Ishikawa (cell line): ENCODE measurements around the gene DTX1.

Source experiments
- CEBPB ChIP-seq: IDR thresholded peaks from 2 replicates; pipeline ENCODE4 v1.6.1; 2012
- CREB1 ChIP-seq: IDR thresholded peaks from 2 replicates; pipeline ENCODE4 v1.6.1; 2012; ENCODE audit warnings: low read depth
- EGR1 ChIP-seq: IDR thresholded peaks from 2 replicates; pipeline ENCODE4 v1.6.1; 2012
- EP300 ChIP-seq: IDR thresholded peaks from 2 replicates; pipeline ENCODE4 v1.6.1; 2012; ENCODE audit warnings: borderline replicate concordance
- FOXM1 ChIP-seq: IDR thresholded peaks from 2 replicates; pipeline ENCODE4 v1.6.1; 2012; ENCODE audit warnings: low read depth, borderline replicate concordance
- MAX ChIP-seq: IDR thresholded peaks from 2 replicates; pipeline ENCODE4 v1.6.1; 2012
- NFIC ChIP-seq: IDR thresholded peaks from 2 replicates; pipeline ENCODE4 v1.6.1; 2012
- RAD21 ChIP-seq: IDR thresholded peaks from 2 replicates; pipeline ENCODE4 v1.6.1; 2012; ENCODE audit warnings: low read depth
- REST ChIP-seq: IDR thresholded peaks from 2 replicates; pipeline ENCODE4 v1.6.1; 2012; ENCODE audit warnings: low read depth, mild to moderate bottlenecking
- TAF1 ChIP-seq: IDR thresholded peaks from 2 replicates; pipeline ENCODE4 v1.6.1; 2012; ENCODE audit warnings: low read depth, mild to moderate bottlenecking
- TCF12 ChIP-seq: IDR thresholded peaks from 2 replicates; pipeline ENCODE4 v1.6.1; 2012; ENCODE audit warnings: low read depth
- TEAD4 ChIP-seq: IDR thresholded peaks from 2 replicates; pipeline ENCODE4 v1.6.1; 2012
- YY1 ChIP-seq: IDR thresholded peaks from 2 replicates; pipeline ENCODE4 v1.6.1; 2012; ENCODE audit warnings: low read depth
- ZBTB7A ChIP-seq: IDR thresholded peaks from 2 replicates; pipeline ENCODE4 v1.6.1; 2012; ENCODE audit warnings: low read depth
- TF ChIP-seq, protein P1 (sequence below): IDR thresholded peaks from 2 replicates; pipeline ENCODE4 v1.6.1; 2012

The DTX1 gene

GRCh38 chr12:113142886-113143332 is 86.4 kb downstream of the DTX1 start:
- no peak for TF ChIP-seq MAX
- TF ChIP-seq TEAD4: no peak
- TF ChIP-seq NFIC: no peak
- no peak for TF ChIP-seq RAD21
- no peak for TF ChIP-seq EGR1
- TF ChIP-seq FOXM1: no peak
- no peak for TF ChIP-seq ZBTB7A
- no peak for TF ChIP-seq EP300
- TF ChIP-seq, protein P1, sequence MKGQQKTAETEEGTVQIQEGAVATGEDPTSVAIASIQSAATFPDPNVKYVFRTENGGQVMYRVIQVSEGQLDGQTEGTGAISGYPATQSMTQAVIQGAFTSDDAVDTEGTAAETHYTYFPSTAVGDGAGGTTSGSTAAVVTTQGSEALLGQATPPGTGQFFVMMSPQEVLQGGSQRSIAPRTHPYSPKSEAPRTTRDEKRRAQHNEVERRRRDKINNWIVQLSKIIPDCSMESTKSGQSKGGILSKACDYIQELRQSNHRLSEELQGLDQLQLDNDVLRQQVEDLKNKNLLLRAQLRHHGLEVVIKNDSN: no peak
- no peak for TF ChIP-seq TCF12
- TF ChIP-seq REST: no peak
- no peak for TF ChIP-seq YY1

GRCh38 chr12:113143959-113144358 is 87.4 kb downstream of the DTX1 start:
- TF ChIP-seq RAD21: no peak
- no peak for TF ChIP-seq TCF12
- TF ChIP-seq, protein P1: no peak
- TF ChIP-seq CREB1: no peak
- TF ChIP-seq MAX: no peak
- TF ChIP-seq EGR1: no peak
- no peak for TF ChIP-seq ZBTB7A
- no peak for TF ChIP-seq FOXM1
- no peak for TF ChIP-seq YY1
- no peak for TF ChIP-seq EP300
- no peak for TF ChIP-seq CEBPB
- TF ChIP-seq NFIC: no peak
- no peak for TF ChIP-seq TAF1
- no peak for TF ChIP-seq REST
- no peak for TF ChIP-seq TEAD4

DNA sequence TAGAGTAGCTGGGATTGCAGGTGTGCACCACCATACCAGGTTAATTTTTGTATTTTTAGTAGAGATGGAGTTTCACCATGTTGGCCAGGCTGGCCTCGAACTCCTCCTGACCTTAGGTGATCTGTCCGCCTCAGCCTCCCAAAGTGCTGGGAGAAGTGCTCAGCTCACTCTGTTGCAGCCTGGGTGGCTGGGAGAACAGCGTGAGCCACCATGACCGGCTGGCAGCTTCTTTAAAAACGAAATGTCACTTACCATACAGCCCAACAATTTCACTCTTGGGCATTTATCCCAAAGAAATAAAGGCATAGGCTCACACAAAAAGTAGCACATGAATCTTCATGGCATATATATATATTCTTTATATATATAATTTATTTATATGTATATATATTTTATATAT is 88.3 kb downstream of the DTX1 start:
- TF ChIP-seq EP300 (no peak), MAX (no peak), TAF1 (no peak), FOXM1 (no peak), EGR1 (no peak), CEBPB (no peak), CREB1 (no peak), YY1 (no peak), NFIC (no peak), ZBTB7A (no peak), TCF12 (no peak), TEAD4 (no peak), REST (no peak), RAD21 (no peak)
- TF ChIP-seq, protein P1: no peak
